Measurements from ENCODE around the gene PGAP1.
"Not testable (repeated sequence)": the region's sequence is repeated elsewhere in the genome, so short reads cannot be mapped to it uniquely, and the experiment has no call there.

The PGAP1 gene

DNA sequence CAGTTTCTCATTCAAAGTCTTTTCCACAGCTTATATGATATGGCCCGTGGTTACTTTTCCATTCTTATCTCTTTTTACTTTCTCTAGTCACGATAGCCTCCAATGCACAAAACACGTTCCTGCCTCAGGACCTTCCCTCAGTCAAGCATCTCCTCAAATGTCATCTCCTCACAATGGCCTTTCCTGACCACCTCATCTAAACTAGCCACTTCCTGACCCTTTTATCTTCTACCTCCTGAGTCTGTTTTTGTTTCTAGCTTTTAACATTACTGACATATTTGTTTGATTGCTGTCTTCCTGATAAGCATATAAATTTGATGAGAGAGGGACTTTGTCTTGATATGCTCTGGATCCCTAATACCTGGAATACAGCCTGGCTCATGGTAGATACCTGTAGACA lies 7.6 kb downstream of the PGAP1 start:
- no peak overlapping the region for H3K4me3 ChIP-seq (ENCODE audit: low read length)
- no peak overlapping the region for H3K9ac ChIP-seq (ENCODE audit: low read depth, low read length)
- no peaks in the 10 kb centered on the region for H3K27me3 ChIP-seq (ENCODE audit: control insufficient read depth, insufficient read depth, low read length)
- no peaks in the 10 kb centered on the region for H3K4me1 ChIP-seq (ENCODE audit: control insufficient read depth, insufficient read depth, low read length)
- H3K9me3 ChIP-seq (replicated peaks; ENCODE audit: low read length): no peaks in the 10 kb centered on the region
- peaks cover 23% of the 10 kb centered on the region for H3K36me3 ChIP-seq (ENCODE audit: insufficient read depth, low read length)
- no peak overlapping the region for H3K4me2 ChIP-seq (ENCODE audit: low read length)

DNA sequence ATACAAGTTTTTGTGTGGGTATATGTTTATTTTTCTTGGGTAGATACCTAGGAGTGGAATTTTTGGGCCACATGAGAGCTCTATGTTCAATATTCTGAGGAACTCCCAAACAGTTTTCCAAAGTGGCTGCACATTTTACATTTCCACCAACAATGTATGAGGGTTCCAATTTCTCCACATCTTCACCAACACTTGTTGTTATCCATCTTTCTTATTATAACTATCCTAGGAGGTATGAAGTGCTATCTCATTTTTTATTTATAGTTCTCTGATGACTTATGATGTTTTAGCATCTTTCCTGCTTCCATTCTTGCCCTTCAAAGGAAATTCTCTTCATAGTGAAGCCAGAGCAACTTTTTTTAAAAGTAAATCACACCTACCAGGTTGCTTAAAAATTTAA lies 8.7 kb downstream of the PGAP1 start:
- H3K9me3 ChIP-seq (replicated peaks; ENCODE audit: low read length): no peaks in the 10 kb centered on the region
- H3K9ac ChIP-seq (ENCODE audit: low read depth, low read length): no peak overlapping the region
- no peak overlapping the region for H3K4me3 ChIP-seq (ENCODE audit: low read length)
- H3K36me3 ChIP-seq (ENCODE audit: insufficient read depth, low read length): peaks cover 23% of the 10 kb centered on the region
- H3K4me2 ChIP-seq (ENCODE audit: low read length): no peak overlapping the region
- no peaks in the 10 kb centered on the region for H3K27me3 ChIP-seq (ENCODE audit: control insufficient read depth, insufficient read depth, low read length)
- H3K4me1 ChIP-seq (ENCODE audit: control insufficient read depth, insufficient read depth, low read length): no peaks in the 10 kb centered on the region

DNA sequence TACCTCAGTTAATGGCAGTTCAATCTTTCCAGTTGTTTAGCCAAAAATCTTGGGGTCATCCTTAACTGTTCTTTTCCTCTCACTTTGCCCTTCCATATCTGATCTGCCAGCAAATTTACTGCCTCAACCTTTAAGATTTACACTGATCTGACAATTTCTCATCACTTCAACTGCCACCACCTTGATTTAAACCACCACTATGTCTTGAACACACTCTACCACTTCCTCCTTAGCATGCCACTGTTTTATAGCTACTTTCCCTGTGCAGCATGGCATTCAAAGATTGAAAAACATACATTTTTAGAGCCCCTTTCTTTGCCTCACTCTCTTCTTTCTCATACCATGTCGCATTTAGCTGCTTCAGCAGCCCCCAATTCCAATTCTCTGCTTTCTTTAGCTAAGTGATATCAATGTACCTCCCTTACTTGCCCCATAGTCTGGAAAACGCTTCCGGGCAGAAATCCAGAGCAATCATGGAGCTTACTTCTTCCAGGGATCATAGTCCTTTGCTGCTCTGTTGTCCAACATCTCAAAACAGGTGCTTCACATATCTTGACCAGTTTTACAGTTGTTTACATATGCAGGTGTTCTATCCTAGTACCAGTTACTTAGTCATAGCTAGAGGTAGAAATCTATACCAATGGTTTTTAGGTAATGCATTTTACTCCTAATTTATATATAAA lies 10.9 kb downstream of the PGAP1 start:
- no peaks in the 10 kb centered on the region for H3K9me3 ChIP-seq (replicated peaks; ENCODE audit: low read length)
- H3K9ac ChIP-seq (ENCODE audit: low read depth, low read length): no peak overlapping the region
- peaks cover 23% of the 10 kb centered on the region for H3K36me3 ChIP-seq (ENCODE audit: insufficient read depth, low read length)
- no peaks in the 10 kb centered on the region for H3K27me3 ChIP-seq (ENCODE audit: control insufficient read depth, insufficient read depth, low read length)
- no peak overlapping the region for H3K4me2 ChIP-seq (ENCODE audit: low read length)
- H3K4me1 ChIP-seq (ENCODE audit: control insufficient read depth, insufficient read depth, low read length): no peaks in the 10 kb centered on the region
- no peak overlapping the region for H3K4me3 ChIP-seq (ENCODE audit: low read length)

DNA sequence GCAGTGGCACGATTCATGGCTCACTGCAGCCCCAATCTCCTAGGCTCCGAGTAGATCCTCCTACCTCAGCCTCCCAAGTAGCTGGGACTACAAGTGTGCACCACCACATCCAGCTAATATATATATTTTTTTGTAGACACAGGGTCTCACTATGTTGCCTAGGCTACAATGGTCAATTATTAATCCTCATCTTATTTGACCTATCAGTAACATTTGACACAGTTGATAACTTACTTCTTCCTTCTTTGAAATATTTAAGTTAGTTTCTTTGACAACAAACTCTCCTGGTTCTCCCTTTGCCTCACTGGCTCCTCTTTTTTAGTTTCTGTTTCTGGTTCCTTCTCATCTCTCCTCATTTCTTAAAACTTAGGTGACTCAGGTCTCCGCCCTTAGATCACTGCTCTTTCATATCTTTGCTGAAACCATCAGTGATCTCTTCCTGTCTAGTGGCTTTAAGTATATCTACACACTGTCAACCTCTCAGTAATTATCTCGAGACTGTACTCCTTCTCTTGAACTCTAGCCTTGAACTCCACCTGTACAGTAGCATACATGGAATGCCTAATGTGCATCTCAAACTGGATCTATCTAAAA lies 11.5 kb downstream of the PGAP1 start:
- H3K4me1 ChIP-seq (ENCODE audit: control insufficient read depth, insufficient read depth, low read length): no peaks in the 10 kb centered on the region
- H3K4me3 ChIP-seq (ENCODE audit: low read length): no peak overlapping the region
- peaks cover 23% of the 10 kb centered on the region for H3K36me3 ChIP-seq (ENCODE audit: insufficient read depth, low read length)
- H3K9ac ChIP-seq (ENCODE audit: low read depth, low read length): no peak overlapping the region
- H3K4me2 ChIP-seq (ENCODE audit: low read length): no peak overlapping the region
- no peaks in the 10 kb centered on the region for H3K9me3 ChIP-seq (replicated peaks; ENCODE audit: low read length)
- no peaks in the 10 kb centered on the region for H3K27me3 ChIP-seq (ENCODE audit: control insufficient read depth, insufficient read depth, low read length)

DNA sequence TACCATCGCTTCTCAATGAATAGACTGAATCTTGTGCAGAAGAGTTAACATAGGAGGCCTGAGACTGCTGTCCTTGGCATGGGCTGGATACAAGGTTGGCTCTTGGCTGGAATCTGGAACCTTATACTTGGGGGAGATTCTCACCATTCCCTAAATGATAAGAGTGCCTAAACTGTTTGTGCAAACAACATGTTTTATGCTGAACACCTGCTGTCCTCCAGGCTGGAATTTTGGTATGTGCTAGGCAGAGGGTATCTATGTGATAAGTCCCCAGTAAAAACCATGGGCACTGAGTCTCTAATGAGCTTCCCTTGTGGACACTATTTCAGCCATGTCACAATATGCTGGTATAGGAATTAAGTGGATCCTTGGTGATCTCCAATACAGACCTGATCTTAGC lies 12.8 kb downstream of the PGAP1 start:
- Histone ChIP-seq H3K9ac (ENCODE audit: low read depth, low read length) (no peak overlapping the region), H3K4me3 (ENCODE audit: low read length) (no peak overlapping the region), H3K9me3 (replicated peaks; ENCODE audit: low read length) (no peaks in the 10 kb centered on the region), H3K4me2 (ENCODE audit: low read length) (no peak overlapping the region), H3K36me3 (ENCODE audit: insufficient read depth, low read length) (peaks cover 16% of the 10 kb centered on the region), H3K27me3 (ENCODE audit: control insufficient read depth, insufficient read depth, low read length) (no peaks in the 10 kb centered on the region), H3K4me1 (ENCODE audit: control insufficient read depth, insufficient read depth, low read length) (no peaks in the 10 kb centered on the region)

DNA sequence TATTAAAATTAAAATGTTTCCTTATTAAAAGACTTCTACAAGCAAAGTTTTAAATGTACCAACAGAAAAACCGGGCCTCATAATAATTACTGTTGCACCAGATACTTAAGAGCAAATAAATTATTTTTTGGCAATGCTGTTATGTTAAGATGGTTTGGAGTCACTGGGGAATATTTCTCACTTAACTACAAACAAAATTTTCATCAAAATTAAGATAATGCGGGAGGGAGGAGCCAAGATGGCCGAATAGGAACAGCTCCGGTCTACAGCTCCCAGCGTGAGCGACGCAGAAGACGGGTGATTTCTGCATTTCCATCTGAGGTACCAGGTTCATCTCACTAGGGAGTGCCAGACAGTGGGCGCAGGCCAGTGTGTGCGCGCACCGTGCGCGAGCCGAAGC lies 21.1 kb downstream of the PGAP1 start:
- H3K4me1 ChIP-seq (ENCODE audit: control insufficient read depth, insufficient read depth, low read length); H3K36me3 ChIP-seq (ENCODE audit: insufficient read depth, low read length); H3K4me3 ChIP-seq (ENCODE audit: low read length); H3K4me2 ChIP-seq (ENCODE audit: low read length); H3K9me3 ChIP-seq (replicated peaks; ENCODE audit: low read length); H3K27me3 ChIP-seq (ENCODE audit: control insufficient read depth, insufficient read depth, low read length); H3K9ac ChIP-seq (ENCODE audit: low read depth, low read length): not testable (repeated sequence)

DNA sequence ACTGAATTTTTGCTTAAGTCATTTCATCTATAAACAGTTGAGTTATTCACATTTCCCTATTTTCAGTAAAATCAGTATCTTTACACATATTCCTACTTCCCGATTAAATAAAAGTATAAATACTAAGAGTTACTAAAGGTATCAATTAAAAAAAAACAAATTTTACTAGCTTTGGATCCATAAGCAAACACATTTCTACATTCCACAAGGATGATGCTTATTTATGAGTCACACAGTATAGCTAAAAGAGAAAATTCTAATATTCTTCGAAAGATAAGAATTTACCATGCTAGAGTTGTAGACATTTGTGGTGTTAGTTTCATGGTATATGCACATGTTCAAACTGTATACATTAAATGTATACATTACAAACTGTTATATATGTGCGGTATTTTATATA lies 23.7 kb downstream of the PGAP1 start:
- Histone ChIP-seq H3K4me3 (ENCODE audit: low read length) (no peak overlapping the region), H3K36me3 (ENCODE audit: insufficient read depth, low read length) (peaks cover 7% of the 10 kb centered on the region), H3K4me2 (ENCODE audit: low read length) (no peak overlapping the region), H3K9ac (ENCODE audit: low read depth, low read length) (no peak overlapping the region), H3K27me3 (ENCODE audit: control insufficient read depth, insufficient read depth, low read length) (no peaks in the 10 kb centered on the region), H3K9me3 (replicated peaks; ENCODE audit: low read length) (no peaks in the 10 kb centered on the region), H3K4me1 (ENCODE audit: control insufficient read depth, insufficient read depth, low read length) (peaks cover 7% of the 10 kb centered on the region)

DNA sequence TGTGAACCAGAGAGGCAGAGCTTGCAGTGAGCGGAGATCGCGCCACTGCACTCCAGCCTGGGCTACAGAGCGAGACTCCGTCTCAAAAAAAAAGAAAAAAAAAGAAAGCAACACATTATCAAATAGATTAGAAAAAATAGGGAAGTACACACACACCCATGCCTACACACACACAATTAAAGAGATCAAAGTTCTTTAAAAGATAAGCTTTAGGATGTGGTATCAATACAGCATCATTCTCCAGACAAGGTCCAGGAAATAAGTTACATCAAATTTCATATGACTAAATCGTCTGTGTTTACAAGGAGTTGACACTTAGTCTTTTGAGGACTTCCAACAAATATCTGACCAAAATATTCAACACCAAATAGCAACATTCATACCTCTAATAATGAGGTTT lies 25.7 kb downstream of the PGAP1 start:
- peaks cover 12% of the 10 kb centered on the region for H3K36me3 ChIP-seq (ENCODE audit: insufficient read depth, low read length)
- no peak overlapping the region for H3K9ac ChIP-seq (ENCODE audit: low read depth, low read length)
- H3K4me1 ChIP-seq (ENCODE audit: control insufficient read depth, insufficient read depth, low read length): peaks cover 7% of the 10 kb centered on the region
- no peak overlapping the region for H3K4me2 ChIP-seq (ENCODE audit: low read length)
- H3K27me3 ChIP-seq (ENCODE audit: control insufficient read depth, insufficient read depth, low read length): no peaks in the 10 kb centered on the region
- no peak overlapping the region for H3K4me3 ChIP-seq (ENCODE audit: low read length)
- no peaks in the 10 kb centered on the region for H3K9me3 ChIP-seq (replicated peaks; ENCODE audit: low read length)

DNA sequence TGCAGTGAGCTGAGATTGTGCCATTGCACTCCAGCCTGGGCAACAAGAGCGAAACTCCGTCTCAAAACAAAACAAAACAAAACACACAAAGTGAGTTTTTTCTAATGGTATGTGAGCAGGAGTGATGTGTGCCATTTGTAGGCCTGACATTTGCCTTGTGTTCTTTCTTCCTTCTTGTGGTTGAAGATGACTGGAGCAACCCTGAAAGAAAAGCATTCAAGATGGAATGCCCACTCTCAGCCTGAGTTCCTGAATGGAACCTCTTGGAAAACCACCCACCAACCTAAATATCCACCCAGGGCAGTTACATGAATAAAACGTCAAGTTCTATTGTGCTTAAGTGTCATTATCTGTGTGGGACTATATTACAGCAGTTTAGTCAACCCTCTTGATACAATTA lies 26.5 kb downstream of the PGAP1 start:
- no peaks in the 10 kb centered on the region for H3K27me3 ChIP-seq (ENCODE audit: control insufficient read depth, insufficient read depth, low read length)
- H3K9ac ChIP-seq (ENCODE audit: low read depth, low read length): no peak overlapping the region
- H3K36me3 ChIP-seq (ENCODE audit: insufficient read depth, low read length): peaks cover 15% of the 10 kb centered on the region

DNA sequence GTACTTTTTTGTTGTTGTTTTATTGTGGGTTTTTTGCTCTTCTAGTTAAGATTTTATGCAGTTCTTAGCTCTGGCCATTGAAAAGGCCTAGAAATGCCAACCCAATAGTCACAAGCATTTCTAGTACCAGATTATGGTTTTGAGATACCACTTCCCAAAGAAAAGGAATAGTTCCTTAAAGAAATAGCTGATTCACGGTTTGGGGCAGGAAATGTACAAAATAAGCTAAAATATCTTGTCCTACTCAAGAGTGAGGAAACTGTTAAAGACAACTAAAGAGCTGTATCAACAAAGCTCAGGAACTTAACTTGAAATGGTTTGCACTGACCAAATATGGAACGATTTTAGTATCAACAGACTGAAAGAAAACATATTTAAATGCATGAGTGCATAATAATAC lies 35.4 kb downstream of the PGAP1 start:
- no peaks in the 10 kb centered on the region for H3K4me1 ChIP-seq (ENCODE audit: control insufficient read depth, insufficient read depth, low read length)
- H3K9me3 ChIP-seq (replicated peaks; ENCODE audit: low read length): no peaks in the 10 kb centered on the region
- H3K9ac ChIP-seq (ENCODE audit: low read depth, low read length): no peak overlapping the region
- H3K27me3 ChIP-seq (ENCODE audit: control insufficient read depth, insufficient read depth, low read length): no peaks in the 10 kb centered on the region
- no peak overlapping the region for H3K4me3 ChIP-seq (ENCODE audit: low read length)
- H3K36me3 ChIP-seq (ENCODE audit: insufficient read depth, low read length): peaks cover 5% of the 10 kb centered on the region
- H3K4me2 ChIP-seq (ENCODE audit: low read length): no peak overlapping the region

More for the DNA sequence above, 26.5 kb downstream of the PGAP1 start:
- Histone ChIP-seq H3K4me2 (ENCODE audit: low read length) (no peak overlapping the region), H3K9me3 (replicated peaks; ENCODE audit: low read length) (no peaks in the 10 kb centered on the region), H3K4me1 (ENCODE audit: control insufficient read depth, insufficient read depth, low read length) (peaks cover 7% of the 10 kb centered on the region), H3K4me3 (ENCODE audit: low read length) (no peak overlapping the region)

DNA sequence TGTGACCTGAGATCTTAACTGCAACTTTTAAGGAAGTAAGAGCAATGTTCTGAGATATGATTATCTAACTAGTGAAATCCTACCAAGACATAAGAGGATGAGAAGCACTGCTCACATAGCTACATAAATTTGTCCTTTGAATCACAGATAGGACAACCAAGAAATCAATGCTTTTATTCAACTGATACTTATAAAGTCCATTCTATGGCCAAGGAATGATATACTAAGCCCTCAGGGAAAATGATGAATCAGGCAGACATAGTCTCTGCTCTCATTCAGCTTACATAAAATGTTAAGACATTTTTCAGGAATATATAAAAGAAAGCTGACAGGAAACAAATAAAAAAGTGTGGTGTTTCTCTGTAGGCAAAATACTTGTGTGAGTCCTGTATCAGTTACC lies 39.1 kb downstream of the PGAP1 start:
- Histone ChIP-seq H3K27me3 (ENCODE audit: control insufficient read depth, insufficient read depth, low read length) (no peaks in the 10 kb centered on the region), H3K9ac (ENCODE audit: low read depth, low read length) (no peak overlapping the region), H3K4me2 (ENCODE audit: low read length) (no peak overlapping the region), H3K36me3 (ENCODE audit: insufficient read depth, low read length) (peaks cover 2% of the 10 kb centered on the region), H3K4me1 (ENCODE audit: control insufficient read depth, insufficient read depth, low read length) (no peaks in the 10 kb centered on the region), H3K4me3 (ENCODE audit: low read length) (no peak overlapping the region), H3K9me3 (replicated peaks; ENCODE audit: low read length) (no peaks in the 10 kb centered on the region)

DNA sequence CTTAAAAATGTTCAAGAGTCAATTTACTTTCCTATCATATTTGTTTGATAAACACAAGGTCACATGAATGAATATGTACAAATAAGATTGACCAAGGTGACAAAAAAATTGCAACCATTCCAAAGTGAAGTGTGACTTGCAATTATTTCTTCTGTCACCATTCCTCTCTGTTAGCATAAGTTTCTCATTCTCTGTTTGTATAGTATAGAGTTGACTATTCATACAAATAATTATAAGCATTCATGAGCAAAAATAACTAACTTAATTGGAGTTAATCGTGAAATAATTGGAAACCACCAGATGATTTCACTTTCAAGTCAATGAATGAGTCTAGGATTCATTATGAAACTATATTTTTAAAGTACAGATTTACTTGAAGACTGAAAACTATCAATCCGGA lies 42.1 kb downstream of the PGAP1 start:
- no peak overlapping the region for H3K4me2 ChIP-seq (ENCODE audit: low read length)
- no peaks in the 10 kb centered on the region for H3K36me3 ChIP-seq (ENCODE audit: insufficient read depth, low read length)
- H3K9me3 ChIP-seq (replicated peaks; ENCODE audit: low read length): no peaks in the 10 kb centered on the region
- H3K9ac ChIP-seq (ENCODE audit: low read depth, low read length): no peak overlapping the region
- H3K4me1 ChIP-seq (ENCODE audit: control insufficient read depth, insufficient read depth, low read length): no peaks in the 10 kb centered on the region
- no peak overlapping the region for H3K4me3 ChIP-seq (ENCODE audit: low read length)
- no peaks in the 10 kb centered on the region for H3K27me3 ChIP-seq (ENCODE audit: control insufficient read depth, insufficient read depth, low read length)

Data from skeletal muscle satellite cell (primary cell).